Measurements from ENCODE around the gene CHRNG.

GRCh38 chr2:232577841-232578240, 38.3 kb downstream of the CHRNG start:
- no peak for TF ChIP-seq CTCF (IDR thresholded peaks at IDR 0.05; ENCODE audit: low read depth, low read length, poor library complexity, severe bottlenecking)
- no peak for TF ChIP-seq EZH2phosphoT487 (IDR thresholded peaks at IDR 0.05; ENCODE audit: borderline replicate concordance, low read length)
